WTC11 (cell line): ENCODE measurements around the gene FGF8. TPM values are rescaled to one million over a fixed set of nuclear protein-coding genes. Genes with fewer than 3 reads are reported as not detected.

Source experiments
- ATAC-seq: fragments of 200-7000 bp; cut with Tn5 transposase; 2 replicates; pipeline ENCODE4 v1.10.0; 2021; ENCODE audit warnings: mild to moderate bottlenecking, moderate library complexity
- CTCF ChIA-PET: fragments of 300-600 bp; sonication (Branson Sonifier 250); formaldehyde crosslinking; loops from one replicate; lab custom pipeline; 2021; ENCODE audit warnings: antibody characterized with exemption; lab: Charles Lee
- POLR2A ChIA-PET: fragments of 350-600 bp; sonication (Branson Sonifier 250); formaldehyde crosslinking; loops from one replicate; lab custom pipeline; 2021; ENCODE audit warnings: antibody characterized with exemption; lab: Charles Lee
- DNase-seq: peaks from one replicate; pipeline ENCODE4 v3.0.0; 2021; ENCODE audit warnings: low spot score
- H3K27ac Mint-ChIP-seq: 2 replicates; pipeline ENCODE4 v1.8.0; 2021; ENCODE audit warnings: mixed read lengths
- H3K27me3 Mint-ChIP-seq: 2 replicates; pipeline ENCODE4 v1.8.0; 2021; ENCODE audit warnings: low read depth, mild to moderate bottlenecking, moderate library complexity, mixed read lengths
- H3K36me3 Mint-ChIP-seq: 2 replicates; pipeline ENCODE4 v1.8.0; 2021; ENCODE audit warnings: mixed read lengths
- H3K4me1 Mint-ChIP-seq: 2 replicates; pipeline ENCODE4 v1.8.0; 2022; ENCODE audit warnings: mixed read lengths
- H3K4me3 Mint-ChIP-seq: 2 replicates; pipeline ENCODE4 v1.8.0; 2021; ENCODE audit warnings: mild to moderate bottlenecking, moderate library complexity, mixed read lengths
- H3K9me3 Mint-ChIP-seq: 2 replicates; pipeline ENCODE4 v1.8.0; 2021; ENCODE audit warnings: mixed read lengths
- CBFB ChIP-seq: sonication (generic); formaldehyde crosslinking; IDR thresholded peaks from 2 replicates; pipeline ENCODE4 v1.8.1; 2022; ENCODE audit warnings: mild to moderate bottlenecking, low read depth, missing genetic modification reagents
- CREB1 ChIP-seq: sonication (generic); formaldehyde crosslinking; IDR thresholded peaks from 2 replicates; pipeline ENCODE4 v1.8.0; 2023; ENCODE audit warnings: mild to moderate bottlenecking, missing genetic modification reagents
- FOXP4 ChIP-seq: sonication (generic); formaldehyde crosslinking; IDR thresholded peaks from 2 replicates; pipeline ENCODE4 v1.8.0; 2022; ENCODE audit warnings: mild to moderate bottlenecking, missing genetic modification reagents
- PREB ChIP-seq: sonication (generic); formaldehyde crosslinking; IDR thresholded peaks from 2 replicates; pipeline ENCODE4 v1.8.1; 2022; ENCODE audit warnings: mild to moderate bottlenecking, missing genetic modification reagents, moderate library complexity, borderline replicate concordance
- RORB ChIP-seq: fragments of 250-450 bp; sonication (Bioruptor Pico); IDR thresholded peaks from 2 replicates; pipeline ENCODE4 v1.9.0; 2021; ENCODE audit warnings: mild to moderate bottlenecking
- SMAD4 ChIP-seq: sonication (generic); formaldehyde crosslinking; IDR thresholded peaks from 2 replicates; pipeline ENCODE4 v1.8.0; 2022; ENCODE audit warnings: mild to moderate bottlenecking, missing genetic modification reagents
- SP1 ChIP-seq: sonication (generic); formaldehyde crosslinking; conservative IDR thresholded peaks from 2 replicates; pipeline ENCODE4 v1.8.1; 2022; ENCODE audit warnings: missing genetic modification reagents
- USF1 ChIP-seq: sonication (generic); formaldehyde crosslinking; IDR thresholded peaks from 2 replicates; pipeline ENCODE4 v1.8.0; 2022; ENCODE audit warnings: mild to moderate bottlenecking, missing genetic modification reagents
- ZNF281 ChIP-seq: sonication (generic); formaldehyde crosslinking; IDR thresholded peaks from 2 replicates; pipeline ENCODE4 v1.8.0; 2023; ENCODE audit warnings: mild to moderate bottlenecking, missing genetic modification reagents
- ZNF512 ChIP-seq: sonication (generic); formaldehyde crosslinking; IDR thresholded peaks from 2 replicates; pipeline ENCODE4 v1.8.1; 2022; ENCODE audit warnings: missing genetic modification reagents, borderline replicate concordance
- total RNA-seq: library from RNA; stranded (reverse); gene quantifications from 3 replicates; pipeline ENCODE4 v1.2.3, GENCODE V29; 2021
- TF ChIP-seq, protein P1 (sequence below): sonication (generic); formaldehyde crosslinking; IDR thresholded peaks from 2 replicates; pipeline ENCODE4 v1.8.1; 2023; ENCODE audit warnings: mild to moderate bottlenecking, missing genetic modification reagents, borderline replicate concordance
- TF ChIP-seq, protein P2 (sequence below): fragments of 250-450 bp; sonication (Bioruptor Pico); IDR thresholded peaks from 2 replicates; pipeline ENCODE4 v1.8.0; 2021; ENCODE audit warnings: mild to moderate bottlenecking

The FGF8 gene
- total RNA-seq, 1 experiment from 2014 or later = 28.9 TPM

DNA sequence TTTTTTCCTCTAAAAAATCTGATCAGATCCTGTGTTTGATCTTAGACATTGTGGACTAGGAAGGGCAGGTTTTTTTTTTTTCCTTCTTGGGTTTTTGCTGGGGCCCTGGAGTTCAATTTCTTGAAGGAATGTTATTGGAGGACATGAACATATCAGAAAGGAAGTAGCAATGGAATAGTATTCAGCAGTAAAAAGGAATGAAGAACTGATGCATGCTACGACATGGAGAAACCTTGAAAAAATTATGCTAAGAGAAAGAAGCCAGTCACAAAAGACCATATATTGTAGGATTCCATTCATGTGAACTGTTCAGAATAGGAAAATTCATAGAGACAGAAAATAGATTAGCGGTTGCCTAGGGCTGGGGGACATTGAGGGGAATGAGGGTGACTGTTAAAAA, 34.0 kb downstream of the FGF8 start:
- ATAC-seq = no peak
- ChIA-PET POLR2A (no interaction called here), CTCF (interaction anchor here (0.6 to 1.0 kb wide), 2 partner anchors 83 to 139 kb away, joined by 3 read pairs; no protein-coding TSS in a partner anchor)
- Mint-ChIP-seq H3K27ac (no peak overlapping the region), H3K4me3 (no peak overlapping the region), H3K9me3 (no peaks in the 10 kb centered on the region), H3K27me3 (peaks cover 4% of the 10 kb centered on the region), H3K36me3 (no peaks in the 10 kb centered on the region), H3K4me1 (no peaks in the 10 kb centered on the region)
- TF ChIP-seq FOXP4 (no peak), ZNF281 (CRISPR knock-in tag) (no peak), SMAD4 (CRISPR knock-in tag) (no peak), USF1 (no peak), SP1 (CRISPR knock-in tag) (no peak), PREB (CRISPR knock-in tag) (no peak), RORB (CRISPR knock-in tag) (no peak), ZNF512 (CRISPR knock-in tag) (no peak), CREB1 (CRISPR knock-in tag) (no peak), CBFB (CRISPR knock-in tag) (no peak)
- TF ChIP-seq, protein P1, sequence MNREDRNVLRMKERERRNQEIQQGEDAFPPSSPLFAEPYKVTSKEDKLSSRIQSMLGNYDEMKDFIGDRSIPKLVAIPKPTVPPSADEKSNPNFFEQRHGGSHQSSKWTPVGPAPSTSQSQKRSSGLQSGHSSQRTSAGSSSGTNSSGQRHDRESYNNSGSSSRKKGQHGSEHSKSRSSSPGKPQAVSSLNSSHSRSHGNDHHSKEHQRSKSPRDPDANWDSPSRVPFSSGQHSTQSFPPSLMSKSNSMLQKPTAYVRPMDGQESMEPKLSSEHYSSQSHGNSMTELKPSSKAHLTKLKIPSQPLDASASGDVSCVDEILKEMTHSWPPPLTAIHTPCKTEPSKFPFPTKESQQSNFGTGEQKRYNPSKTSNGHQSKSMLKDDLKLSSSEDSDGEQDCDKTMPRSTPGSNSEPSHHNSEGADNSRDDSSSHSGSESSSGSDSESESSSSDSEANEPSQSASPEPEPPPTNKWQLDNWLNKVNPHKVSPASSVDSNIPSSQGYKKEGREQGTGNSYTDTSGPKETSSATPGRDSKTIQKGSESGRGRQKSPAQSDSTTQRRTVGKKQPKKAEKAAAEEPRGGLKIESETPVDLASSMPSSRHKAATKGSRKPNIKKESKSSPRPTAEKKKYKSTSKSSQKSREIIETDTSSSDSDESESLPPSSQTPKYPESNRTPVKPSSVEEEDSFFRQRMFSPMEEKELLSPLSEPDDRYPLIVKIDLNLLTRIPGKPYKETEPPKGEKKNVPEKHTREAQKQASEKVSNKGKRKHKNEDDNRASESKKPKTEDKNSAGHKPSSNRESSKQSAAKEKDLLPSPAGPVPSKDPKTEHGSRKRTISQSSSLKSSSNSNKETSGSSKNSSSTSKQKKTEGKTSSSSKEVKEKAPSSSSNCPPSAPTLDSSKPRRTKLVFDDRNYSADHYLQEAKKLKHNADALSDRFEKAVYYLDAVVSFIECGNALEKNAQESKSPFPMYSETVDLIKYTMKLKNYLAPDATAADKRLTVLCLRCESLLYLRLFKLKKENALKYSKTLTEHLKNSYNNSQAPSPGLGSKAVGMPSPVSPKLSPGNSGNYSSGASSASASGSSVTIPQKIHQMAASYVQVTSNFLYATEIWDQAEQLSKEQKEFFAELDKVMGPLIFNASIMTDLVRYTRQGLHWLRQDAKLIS (CRISPR knock-in tag) = no peak
- TF ChIP-seq, protein P2, sequence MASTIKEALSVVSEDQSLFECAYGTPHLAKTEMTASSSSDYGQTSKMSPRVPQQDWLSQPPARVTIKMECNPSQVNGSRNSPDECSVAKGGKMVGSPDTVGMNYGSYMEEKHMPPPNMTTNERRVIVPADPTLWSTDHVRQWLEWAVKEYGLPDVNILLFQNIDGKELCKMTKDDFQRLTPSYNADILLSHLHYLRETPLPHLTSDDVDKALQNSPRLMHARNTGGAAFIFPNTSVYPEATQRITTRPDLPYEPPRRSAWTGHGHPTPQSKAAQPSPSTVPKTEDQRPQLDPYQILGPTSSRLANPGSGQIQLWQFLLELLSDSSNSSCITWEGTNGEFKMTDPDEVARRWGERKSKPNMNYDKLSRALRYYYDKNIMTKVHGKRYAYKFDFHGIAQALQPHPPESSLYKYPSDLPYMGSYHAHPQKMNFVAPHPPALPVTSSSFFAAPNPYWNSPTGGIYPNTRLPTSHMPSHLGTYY = no peak
- DNase-seq = no peak
